HG02642 (cell line): ENCODE measurements around the gene MYRF.

ENCODE experiments used
- ATAC-seq: cut with Tn5 transposase; IDR thresholded peaks from one replicate; pipeline ENCODE4 v1.9.1; 2021; ENCODE audit warnings: mild to moderate bottlenecking; ENCODE audit not compliant: unreplicated experiment, poor library complexity

MYRF gene

DNA sequence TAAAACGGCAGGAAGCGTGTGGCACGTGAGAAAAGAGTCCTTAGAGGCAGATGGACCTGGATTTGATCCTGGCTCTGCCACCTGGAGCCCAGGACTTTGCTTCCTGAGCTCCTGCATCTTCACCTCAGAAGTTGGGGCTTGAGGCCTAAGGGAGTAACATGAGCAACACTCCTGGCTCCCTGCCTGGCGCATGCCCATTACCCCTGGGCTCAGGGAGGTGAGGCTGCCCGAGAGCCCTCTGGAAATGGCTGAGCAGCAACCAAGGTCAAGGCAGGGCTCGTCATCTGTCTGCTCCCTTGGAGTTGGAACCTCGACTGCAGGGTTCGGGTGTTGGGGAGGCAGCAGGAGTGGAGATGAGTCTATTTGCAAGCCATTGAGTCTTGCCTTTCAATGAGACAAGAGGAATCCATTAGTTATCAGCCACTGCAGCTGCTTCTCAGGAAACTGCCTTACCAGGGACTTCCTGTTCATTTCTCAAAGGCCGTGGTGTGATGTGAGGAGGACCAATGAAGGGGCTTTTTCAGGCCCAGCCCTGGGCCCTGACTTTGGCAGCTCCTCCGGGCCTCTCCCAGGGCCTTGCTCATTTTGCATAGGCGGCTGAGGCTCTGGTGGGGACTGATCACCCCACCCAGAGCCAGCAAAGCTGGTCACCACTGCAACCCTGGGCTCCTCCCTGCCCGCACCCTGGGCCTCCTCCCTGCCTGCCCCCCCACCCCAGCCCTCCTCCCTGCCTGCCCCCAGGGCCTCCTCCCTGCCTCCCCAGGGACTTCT lies 82.0 kb downstream of the MYRF start:
- peak; percentile 91 for ATAC-seq

DNA sequence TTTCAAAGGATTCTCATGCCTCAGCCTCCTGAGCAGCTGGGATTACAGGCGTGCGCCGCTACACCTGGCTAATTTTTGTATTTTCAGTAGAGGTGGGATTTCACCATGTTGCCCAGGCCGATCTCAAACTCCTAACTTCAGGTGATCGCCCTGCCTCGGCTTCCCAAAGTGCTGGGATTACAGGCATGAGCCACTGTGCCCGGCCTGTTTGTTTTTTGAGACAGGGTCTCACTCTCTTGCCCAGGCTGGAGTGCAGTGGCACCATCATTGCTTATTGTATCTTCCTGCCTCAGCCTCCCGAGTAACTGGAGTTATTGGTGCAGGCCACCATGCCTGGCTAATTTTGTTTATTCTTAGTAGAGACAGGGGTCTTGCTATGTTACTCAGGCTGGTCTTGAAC lies 83.8 kb downstream of the MYRF start:
- no peak for ATAC-seq

- ATAC-seq: no peak
Observed at GRCh38 chr11:61837411-61838005, 85.1 kb downstream of the MYRF start.
